ENCODE measurements around the gene NCF4. TPM values are rescaled to one million over a fixed set of nuclear protein-coding genes. Genes with fewer than 3 reads are reported as not detected.

Gene NCF4
- total and polyA plus RNA-seq, 11 donors = 1.9 to 33.3 (median 4.5) TPM

DNA sequence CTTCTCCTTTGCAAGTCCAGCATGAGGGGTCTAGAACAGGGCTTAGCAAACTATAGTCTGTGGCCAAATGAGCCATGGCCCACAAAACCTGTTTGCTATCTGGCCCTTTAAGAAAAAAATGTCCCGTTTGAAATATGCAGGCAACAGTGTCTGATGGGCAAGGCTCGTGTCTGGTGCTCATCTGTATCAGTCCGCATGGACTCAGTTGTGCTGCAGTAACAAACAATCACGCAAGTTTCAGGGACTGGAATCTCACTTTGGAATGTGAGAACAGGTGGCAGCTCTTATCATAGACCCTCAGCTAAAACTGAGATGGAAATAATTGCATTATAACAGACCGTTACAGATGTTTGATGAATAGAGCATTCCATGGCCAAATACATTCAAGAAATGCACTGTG lies 24.9 kb upstream of the NCF4 start:
- intact Hi-C loops (cut with DNase I) = no loop called here
- no peak for TF ChIP-seq POLR2A (IDR thresholded peaks at IDR 0.05)
- WGBS, 4 donors = 58 to 72% (median 61%) methylated on average over 5 of the region's 5 CpGs

DNA sequence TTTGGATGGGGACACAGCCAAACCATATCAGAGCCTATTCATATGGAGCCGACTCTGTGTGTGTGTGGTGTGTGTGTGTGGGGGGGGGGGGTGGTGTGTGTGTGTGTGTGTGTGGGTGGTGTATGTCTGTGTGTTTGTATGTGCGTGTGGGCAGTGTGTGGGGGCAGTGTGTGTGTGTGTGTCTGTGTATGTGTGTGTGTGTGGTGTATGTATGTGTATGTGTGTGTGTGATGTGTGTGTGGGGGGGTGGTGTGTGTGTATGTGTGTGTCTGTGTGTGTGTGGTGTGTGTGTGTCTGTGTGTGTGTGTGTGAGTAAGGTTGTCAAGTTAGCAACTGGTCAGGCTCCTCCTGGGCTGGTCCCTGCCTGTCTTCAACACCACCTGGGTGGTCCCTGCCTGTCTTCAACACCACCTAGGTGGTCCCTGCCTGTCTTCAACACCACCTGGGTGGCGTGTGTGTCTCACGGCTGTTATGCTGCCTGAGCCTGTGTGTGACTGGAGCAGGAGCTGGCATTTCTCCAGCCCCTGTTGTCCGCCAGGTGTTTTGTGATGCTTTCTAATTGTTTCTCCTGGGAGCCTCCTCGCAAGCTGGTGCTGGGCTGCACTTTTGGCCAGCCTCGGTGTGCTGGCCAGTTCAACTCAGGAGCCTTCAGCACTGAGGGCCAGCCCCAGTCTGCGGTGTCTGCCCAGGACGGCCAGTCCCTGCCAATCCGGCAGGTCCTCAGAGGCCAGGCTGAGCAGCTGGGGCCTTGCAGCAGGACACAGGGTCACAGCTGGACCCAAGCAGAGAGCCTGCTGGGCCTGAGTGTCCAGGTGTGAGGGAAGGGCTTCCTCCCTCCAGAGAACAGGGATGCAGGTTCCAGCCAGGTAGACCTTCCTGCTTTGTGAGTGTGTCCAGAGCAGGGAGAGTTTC lies 22.4 kb upstream of the NCF4 start:
- H3K27me3 ChIP-seq = peaks cover 0 to 45% (median 4%) of the 10 kb centered on the region in 9 donors

More for the DNA sequence above, 24.9 kb upstream of the NCF4 start:
- Histone ChIP-seq H3K27ac (no peak overlapping the region), H3K4me3 (no peak overlapping the region), H3K27me3 (peaks cover 0 to 45% (median 4%) of the 10 kb centered on the region in 9 donors), H3K9me3 (peaks cover 0 to 4% (median 0%) of the 10 kb centered on the region in 12 donors), H3K4me1 (peaks cover 0 to 9% (median 0%) of the 10 kb centered on the region in 12 donors), H3K36me3 (no peaks in the 10 kb centered on the region)
- no peak for ATAC-seq
- DNase-seq = no peak

DNA sequence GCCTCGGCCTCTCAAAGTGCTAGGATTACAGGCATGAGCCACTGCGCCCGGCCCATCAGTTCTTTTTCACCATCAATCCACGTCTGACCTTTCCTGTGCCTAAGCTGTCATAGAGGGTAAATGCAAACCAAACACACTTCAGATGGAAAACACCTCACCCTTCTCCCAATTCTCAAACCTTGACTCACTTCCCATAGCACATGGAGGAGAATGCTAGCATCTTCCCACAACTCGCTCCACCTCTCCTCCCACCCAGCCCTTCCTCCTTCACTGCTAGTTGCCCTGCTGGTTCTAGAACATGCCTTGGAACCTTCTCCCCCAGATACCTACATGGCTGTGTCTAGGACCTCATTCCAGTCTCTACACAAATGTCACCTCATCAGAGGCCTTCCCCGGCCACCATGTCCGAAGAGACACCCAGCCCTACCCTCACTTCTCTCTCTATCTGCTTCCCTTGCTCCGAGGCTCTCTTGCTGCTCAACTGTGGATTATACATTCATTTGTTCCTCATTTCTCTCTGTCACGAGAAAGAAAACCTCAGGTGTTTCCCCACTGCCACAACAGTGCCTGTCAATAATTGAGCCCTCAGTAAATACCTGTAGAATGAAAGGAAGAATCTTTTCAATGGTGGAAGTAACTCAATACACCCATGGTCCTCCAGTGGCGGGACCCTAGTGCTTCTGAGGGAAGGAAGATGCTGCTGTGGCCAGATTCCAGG lies 21.3 kb upstream of the NCF4 start:
- no peaks in the 10 kb centered on the region for H3K36me3 ChIP-seq
- H3K27ac ChIP-seq = no peak overlapping the region
- no peak for TF ChIP-seq POLR2A (IDR thresholded peaks at IDR 0.05)
- TF ChIP-seq, protein P1, sequence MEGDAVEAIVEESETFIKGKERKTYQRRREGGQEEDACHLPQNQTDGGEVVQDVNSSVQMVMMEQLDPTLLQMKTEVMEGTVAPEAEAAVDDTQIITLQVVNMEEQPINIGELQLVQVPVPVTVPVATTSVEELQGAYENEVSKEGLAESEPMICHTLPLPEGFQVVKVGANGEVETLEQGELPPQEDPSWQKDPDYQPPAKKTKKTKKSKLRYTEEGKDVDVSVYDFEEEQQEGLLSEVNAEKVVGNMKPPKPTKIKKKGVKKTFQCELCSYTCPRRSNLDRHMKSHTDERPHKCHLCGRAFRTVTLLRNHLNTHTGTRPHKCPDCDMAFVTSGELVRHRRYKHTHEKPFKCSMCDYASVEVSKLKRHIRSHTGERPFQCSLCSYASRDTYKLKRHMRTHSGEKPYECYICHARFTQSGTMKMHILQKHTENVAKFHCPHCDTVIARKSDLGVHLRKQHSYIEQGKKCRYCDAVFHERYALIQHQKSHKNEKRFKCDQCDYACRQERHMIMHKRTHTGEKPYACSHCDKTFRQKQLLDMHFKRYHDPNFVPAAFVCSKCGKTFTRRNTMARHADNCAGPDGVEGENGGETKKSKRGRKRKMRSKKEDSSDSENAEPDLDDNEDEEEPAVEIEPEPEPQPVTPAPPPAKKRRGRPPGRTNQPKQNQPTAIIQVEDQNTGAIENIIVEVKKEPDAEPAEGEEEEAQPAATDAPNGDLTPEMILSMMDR (IDR thresholded peaks at IDR 0.05) = no peak
- intact Hi-C loops (cut with DNase I) = no loop called here
- DNase-seq (no peak), ATAC-seq (no peak)
- no peaks in the 10 kb centered on the region for H3K4me1 ChIP-seq
- peaks cover 0 to 39% (median 4%) of the 10 kb centered on the region in 9 donors for H3K27me3 ChIP-seq
- peaks cover 0 to 4% (median 0%) of the 10 kb centered on the region in 12 donors for H3K9me3 ChIP-seq
- WGBS, 4 donors = 82 to 88% (median 86%) methylated on average over 10 of the region's 10 CpGs
- H3K4me3 ChIP-seq = no peak overlapping the region

More for the DNA sequence above, 22.4 kb upstream of the NCF4 start:
- no peak for TF ChIP-seq POLR2A (IDR thresholded peaks at IDR 0.05)
- TF ChIP-seq, protein P1 (IDR thresholded peaks at IDR 0.05) = no peak
- H3K36me3 ChIP-seq = no peaks in the 10 kb centered on the region
- H3K9me3 ChIP-seq = peaks cover 0 to 4% (median 0%) of the 10 kb centered on the region in 12 donors
- no peak for ATAC-seq
- intact Hi-C loops (cut with DNase I) = no loop called here
- WGBS, 4 donors = 75 to 84% (median 79%) methylated on average over 8 to 10 of the region's 10 CpGs
- H3K4me1 ChIP-seq = no peaks in the 10 kb centered on the region
- no peak overlapping the region for H3K27ac ChIP-seq
- DNase-seq = no peak
- H3K4me3 ChIP-seq = no peak overlapping the region

DNA sequence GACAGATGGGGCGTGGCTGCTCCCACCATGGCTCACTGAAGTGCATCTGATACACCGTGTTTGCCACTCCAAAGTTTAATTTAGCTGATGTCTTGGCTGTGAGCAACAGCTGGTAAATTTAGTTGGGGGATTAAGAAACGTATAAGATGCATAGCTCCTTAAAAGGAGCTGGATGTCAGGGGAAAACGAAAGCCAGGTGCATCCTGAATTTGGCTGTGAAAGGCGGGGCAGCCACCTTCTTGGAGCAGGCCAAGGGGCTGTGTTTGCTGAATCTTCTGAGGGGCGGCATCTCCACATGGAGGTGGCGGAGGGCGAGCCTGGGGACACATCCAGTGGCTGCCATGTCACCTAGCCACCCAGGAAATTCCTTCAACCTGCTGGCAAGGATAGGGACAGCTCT lies 20.7 kb upstream of the NCF4 start:
- WGBS, 4 donors = 56 to 68% (median 63%) methylated on average over 8 of the region's 8 CpGs
- no peak overlapping the region for H3K27ac ChIP-seq
- no peak overlapping the region for H3K4me3 ChIP-seq
- intact Hi-C loops (cut with DNase I) = no loop called here
- peaks cover 0 to 39% (median 4%) of the 10 kb centered on the region in 9 donors for H3K27me3 ChIP-seq
- H3K36me3 ChIP-seq = no peaks in the 10 kb centered on the region
- TF ChIP-seq, protein P1 (IDR thresholded peaks at IDR 0.05) = no peak
- no peak for TF ChIP-seq POLR2A (IDR thresholded peaks at IDR 0.05)
- H3K9me3 ChIP-seq = peaks cover 0 to 4% (median 0%) of the 10 kb centered on the region in 12 donors
- DNase-seq (no peak), ATAC-seq (no peak)
- H3K4me1 ChIP-seq = no peaks in the 10 kb centered on the region
